ENCODE measurements around the gene INPP1.
A peak's percentile ranks its signal among the peaks of the same experiment; 100 is the strongest.

Gene INPP1

DNA sequence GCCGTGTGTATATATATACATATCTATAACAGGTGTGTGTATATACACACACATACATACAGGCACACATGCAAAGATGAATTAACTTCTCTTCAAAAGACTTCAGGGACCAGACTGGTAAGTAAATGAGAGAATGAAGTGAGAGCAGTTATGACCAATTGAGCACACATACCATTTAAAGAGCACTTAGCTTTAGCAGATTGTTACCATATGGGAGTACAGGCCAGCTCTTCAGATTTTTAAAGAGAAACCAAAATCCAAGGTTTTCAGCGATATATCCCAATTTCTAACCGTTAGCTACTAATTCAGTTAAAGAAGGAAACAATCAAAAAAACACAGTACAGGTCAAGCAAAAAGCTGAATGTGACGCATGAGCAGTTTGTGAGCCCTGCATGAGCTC is 23.7 kb downstream of the INPP1 start:
- no peak overlapping the region for H3K4me3 ChIP-seq (ENCODE audit: control insufficient read depth, low read depth, low read length)
- TF ChIP-seq CTCF (conservative IDR thresholded peaks at IDR 0.05; ENCODE audit: control insufficient read depth, insufficient read depth, low read depth, low read length), result no peak
- no peak for DNase-seq (ENCODE audit: low read depth)

GRCh38 chr2:190369635-190370034 is 26.2 kb downstream of the INPP1 start:
- H3K4me3 ChIP-seq (ENCODE audit: control insufficient read depth, low read depth, low read length), result no peak overlapping the region
- DNase-seq (ENCODE audit: low read depth), result no peak
- TF ChIP-seq CTCF (conservative IDR thresholded peaks at IDR 0.05; ENCODE audit: control insufficient read depth, insufficient read depth, low read depth, low read length), result no peak

- TF ChIP-seq CTCF (conservative IDR thresholded peaks at IDR 0.05; ENCODE audit: control insufficient read depth, insufficient read depth, low read depth, low read length), result no peak
- no peak overlapping the region for H3K4me3 ChIP-seq (ENCODE audit: control insufficient read depth, low read depth, low read length)
- no peak for DNase-seq (ENCODE audit: low read depth)
Measured at GRCh38 chr2:190376083-190376482, 32.7 kb downstream of the INPP1 start.

- no peak for TF ChIP-seq CTCF (conservative IDR thresholded peaks at IDR 0.05; ENCODE audit: control insufficient read depth, insufficient read depth, low read depth, low read length)
- DNase-seq (ENCODE audit: low read depth), result no peak
- H3K4me3 ChIP-seq (ENCODE audit: control insufficient read depth, low read depth, low read length), result no peak overlapping the region
Measured at GRCh38 chr2:190376591-190377245, 33.3 kb downstream of the INPP1 start.

DNA sequence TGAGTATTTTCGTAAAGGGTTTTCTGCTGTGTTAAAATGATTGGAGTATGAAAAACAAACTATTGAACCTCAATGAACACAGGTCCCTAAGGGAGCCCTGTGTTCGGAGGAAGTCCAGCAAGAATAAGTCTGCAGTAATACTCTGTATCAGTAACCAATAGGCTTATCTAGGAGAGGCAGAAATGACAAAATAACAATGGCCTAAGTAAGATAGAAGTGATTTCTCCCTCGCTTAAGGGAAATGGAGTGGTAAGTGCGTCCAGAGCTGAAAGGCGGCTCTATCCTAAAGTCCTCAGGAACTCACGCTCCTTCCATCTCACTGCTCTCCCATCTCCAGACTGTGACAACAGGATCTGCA is 35.5 kb downstream of the INPP1 start:
- H3K4me3 ChIP-seq (ENCODE audit: control insufficient read depth, low read depth, low read length), result peak overlapping the region; percentile 39
- no peak for TF ChIP-seq CTCF (conservative IDR thresholded peaks at IDR 0.05; ENCODE audit: control insufficient read depth, insufficient read depth, low read depth, low read length)
- no peak for DNase-seq (ENCODE audit: low read depth)

DNA sequence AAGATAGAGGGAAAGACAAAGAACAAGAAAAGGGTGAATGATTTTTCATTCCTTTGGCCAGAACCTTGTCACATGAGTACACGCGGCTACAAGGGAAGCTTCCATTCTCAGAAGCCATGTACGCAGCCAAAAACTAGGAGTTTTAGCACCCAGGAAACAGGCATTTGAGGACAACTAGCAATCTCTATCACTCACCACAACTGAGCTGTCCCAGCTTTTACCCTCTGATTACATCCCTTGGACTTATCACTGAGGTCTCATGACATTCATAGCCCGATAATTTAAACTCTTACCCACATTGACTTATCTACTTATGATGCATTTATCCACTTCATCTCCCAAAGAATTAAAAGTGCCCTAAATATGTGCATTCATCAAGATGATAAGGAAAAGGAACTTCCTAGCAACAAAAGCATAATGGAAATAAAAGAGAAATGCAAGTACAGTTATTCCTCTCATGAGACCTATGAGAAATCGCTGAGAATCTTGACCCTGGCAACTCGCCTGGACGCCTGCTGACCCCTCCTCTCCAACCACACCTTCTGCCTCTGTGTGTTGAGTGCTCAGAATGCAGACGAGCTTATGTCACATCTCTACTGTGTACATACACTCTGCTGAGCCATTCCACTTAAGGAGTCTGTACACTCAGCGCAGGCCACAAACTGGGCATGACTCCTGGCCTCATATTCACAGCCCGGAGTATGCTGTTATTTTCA is 36.0 kb downstream of the INPP1 start:
- H3K4me3 ChIP-seq (ENCODE audit: control insufficient read depth, low read depth, low read length), result no peak overlapping the region
- DNase-seq (ENCODE audit: low read depth), result peak; percentile 87
- no peak for TF ChIP-seq CTCF (conservative IDR thresholded peaks at IDR 0.05; ENCODE audit: control insufficient read depth, insufficient read depth, low read depth, low read length)
